Common myeloid progenitor, CD34-positive (primary cell): Measurements from ENCODE around the gene SLC19A1.
A peak's percentile ranks its signal among the peaks of the same experiment; 100 is the strongest.
"Not testable (repeated sequence)": the region's sequence is repeated elsewhere in the genome, so short reads cannot be mapped to it uniquely, and the experiment has no call there.

Experiments used
- CTCF ChIA-PET: fragments of 350-600 bp; sonication (Branson Sonifier 250); formaldehyde crosslinking; loops from one replicate; lab custom pipeline; 2021; ENCODE audit warnings: antibody characterized with exemption; lab: Charles Lee
- POLR2A ChIA-PET: fragments of 350-600 bp; sonication (Branson Sonifier 250); formaldehyde crosslinking; loops from one replicate; lab custom pipeline; 2021; ENCODE audit warnings: antibody characterized with exemption; lab: Charles Lee
- DNase-seq, 3 donors: peaks; one replicate each; pipeline versions ENCODE4 v3.0.0 to v3.0.0-alpha.2; 2013
- H3K27ac ChIP-seq, 2 experiments: 1 replicate in 1 of 2; 2 replicates in 1 of 2; pipeline ENCODE4 v1.7.0; 2013; ENCODE audit warnings: inconsistent platforms in 2 of 2, low read length in 2 of 2, mild to moderate bottlenecking in 2 of 2, low read depth in 1 of 2, moderate library complexity in 1 of 2; ENCODE audit not compliant: severe bottlenecking in 2 of 2, insufficient read depth in 1 of 2, poor library complexity in 1 of 2
- H3K27me3 ChIP-seq, 5 experiments: replicated peaks in 2 of 5; 1 replicate in 3 of 5; 2 replicates in 2 of 5; pipeline versions ENCODE4 v1.6.1 to v1.7.0; 2013; ENCODE audit warnings: low read length in 4 of 5, mild to moderate bottlenecking in 2 of 5, moderate library complexity in 2 of 5, inconsistent platforms in 1 of 5; ENCODE audit not compliant: insufficient read depth in 5 of 5, control insufficient read depth in 4 of 5
- H3K36me3 ChIP-seq, 4 experiments: 1 replicate in 2 of 4; 2 replicates in 2 of 4; pipeline versions ENCODE4 v1.6.1 to v1.7.0; 2013; ENCODE audit warnings: low read length in 3 of 4, control low read depth in 1 of 4, mild to moderate bottlenecking in 1 of 4; ENCODE audit not compliant: control insufficient read depth in 4 of 4, insufficient read depth in 4 of 4
- H3K4me1 ChIP-seq, 4 experiments: 1 replicate in 3 of 4; 2 replicates in 1 of 4; pipeline versions ENCODE4 v1.6.1 to v1.7.1; 2013; ENCODE audit warnings: low read length in 3 of 4, mild to moderate bottlenecking in 3 of 4, control low read depth in 1 of 4, inconsistent platforms in 1 of 4, moderate library complexity in 1 of 4; ENCODE audit not compliant: control insufficient read depth in 4 of 4, insufficient read depth in 4 of 4; ENCODE audit errors: control extremely low read depth in 1 of 4
- H3K4me3 ChIP-seq, 7 experiments: 1 replicate in 4 of 7; 2 replicates in 3 of 7; pipeline versions ENCODE4 v1.5.1 to v1.7.0; 2013; ENCODE audit warnings: mild to moderate bottlenecking in 7 of 7, low read length in 6 of 7, moderate library complexity in 6 of 7, inconsistent platforms in 2 of 7, low read depth in 2 of 7, control low read depth in 1 of 7; ENCODE audit not compliant: insufficient read depth in 4 of 7, control insufficient read depth in 1 of 7; ENCODE audit errors: extremely low read depth in 1 of 7
- H3K9me3 ChIP-seq, 5 experiments: 1 replicate in 4 of 5; 2 replicates in 1 of 5; pipeline versions ENCODE4 v1.6.1 to v1.7.1; 2013; ENCODE audit warnings: low read length in 4 of 5, mild to moderate bottlenecking in 2 of 5, inconsistent platforms in 1 of 5, low read depth in 1 of 5, moderate library complexity in 1 of 5; ENCODE audit not compliant: control insufficient read depth in 4 of 5, insufficient read depth in 2 of 5; ENCODE audit errors: control extremely low read depth in 1 of 5
- WGBS: methylation state at CpG from one replicate; pipeline ENCODE4 v1.1.5; 2013; ENCODE audit not compliant: insufficient coverage; 5-methylcytosine and 5-hydroxymethylcytosine counted together

Gene SLC19A1

GRCh38 chr21:45501081-45502005 is 40.9 kb downstream of the SLC19A1 start:
- H3K4me3 ChIP-seq, H3K9me3 ChIP-seq, H3K27ac ChIP-seq, H3K27me3 ChIP-seq, H3K36me3 ChIP-seq, CTCF ChIA-PET, H3K4me1 ChIP-seq: not testable (repeated sequence)
- POLR2A ChIA-PET, result interaction anchor here (1.0 kb wide), 1 partner anchor 18 kb away, joined by 3 read pairs; no protein-coding TSS in a partner anchor
- WGBS, result 82% methylated on average over 14 of the region's 20 CpGs
- peak in 1 of 3 donors; percentile 41 for DNase-seq

GRCh38 chr21:45499970-45500577 is 42.2 kb downstream of the SLC19A1 start:
- Histone ChIP-seq H3K4me3 (no peak overlapping the region), H3K4me1 (no peaks in the 10 kb centered on the region), H3K27me3 (no peaks in the 10 kb centered on the region), H3K36me3 (peaks cover 0 to 2% (median 0%) of the 10 kb centered on the region in 4 experiments), H3K27ac (no peak overlapping the region), H3K9me3 (no peaks in the 10 kb centered on the region)
- ChIA-PET POLR2A (no interaction called here), CTCF (no interaction called here)
- no CpG with 5 or more reads among the region's 6 CpGs for whole genome bisulfite sequencing
- DNase-seq, result peak in 2 of 3 donors; percentile 28 to 55

GRCh38 chr21:45499201-45499750 is 43.0 kb downstream of the SLC19A1 start:
- H3K4me3 ChIP-seq, result no peak overlapping the region
- ChIA-PET POLR2A (no interaction called here), CTCF (no interaction called here)
- no peaks in the 10 kb centered on the region for H3K9me3 ChIP-seq
- no peak for DNase-seq
- WGBS, result 91% methylated on average over 25 of the region's 25 CpGs
- no peaks in the 10 kb centered on the region for H3K27me3 ChIP-seq
- peaks cover 0 to 2% (median 0%) of the 10 kb centered on the region in 4 experiments for H3K36me3 ChIP-seq
- H3K27ac ChIP-seq, result no peak overlapping the region
- H3K4me1 ChIP-seq, result no peaks in the 10 kb centered on the region

GRCh38 chr21:45498646-45499000 is 43.6 kb downstream of the SLC19A1 start:
- 98% methylated on average over 9 of the region's 9 CpGs for WGBS
- H3K4me1 ChIP-seq, result no peaks in the 10 kb centered on the region
- peaks cover 0 to 2% (median 0%) of the 10 kb centered on the region in 4 experiments for H3K36me3 ChIP-seq
- CTCF ChIA-PET, result no interaction called here
- H3K9me3 ChIP-seq, result no peaks in the 10 kb centered on the region
- no peak for DNase-seq
- H3K27me3 ChIP-seq, result no peaks in the 10 kb centered on the region
- no peak overlapping the region for H3K4me3 ChIP-seq
- no peak overlapping the region for H3K27ac ChIP-seq
- POLR2A ChIA-PET, result no interaction called here

- no peak overlapping the region for H3K27ac ChIP-seq
- no peak overlapping the region for H3K4me3 ChIP-seq
- H3K9me3 ChIP-seq, result no peaks in the 10 kb centered on the region
- no peaks in the 10 kb centered on the region for H3K4me1 ChIP-seq
- no peaks in the 10 kb centered on the region for H3K27me3 ChIP-seq
- peaks cover 0 to 2% (median 0%) of the 10 kb centered on the region in 4 experiments for H3K36me3 ChIP-seq
- ChIA-PET POLR2A (no interaction called here), CTCF (no interaction called here)
- no peak for DNase-seq
- WGBS, result 98% methylated on average over 22 of the region's 39 CpGs
These were observed 44.2 kb downstream of the SLC19A1 start for GRCh38 chr21:45497846-45498645.

GRCh38 chr21:45496968-45497845 is 45.0 kb downstream of the SLC19A1 start:
- DNase-seq, result no peak
- H3K27ac ChIP-seq, result no peak overlapping the region
- 98% methylated on average over 21 of the region's 22 CpGs for whole genome bisulfite sequencing
- POLR2A ChIA-PET, result no interaction called here
- H3K27me3 ChIP-seq, result no peaks in the 10 kb centered on the region
- no peak overlapping the region for H3K4me3 ChIP-seq
- H3K36me3 ChIP-seq, result peaks cover 0 to 2% (median 0%) of the 10 kb centered on the region in 4 experiments
- no peaks in the 10 kb centered on the region for H3K4me1 ChIP-seq
- CTCF ChIA-PET, result no interaction called here
- no peaks in the 10 kb centered on the region for H3K9me3 ChIP-seq
